Head of caudate nucleus (tissue), 42 donors: ENCODE results near the gene C3orf52.

ENCODE experiments used
- DNase-seq, 42 donors: peaks; one replicate each; pipeline versions ENCODE4 v3.0.0 to v3.0.0-alpha.2; 2020 to 2021; ENCODE audit warnings: mixed read lengths in 7 of 42
- intact Hi-C: fragments of 100-400 bp; cut with DNase I; formaldehyde crosslinking; loops from one replicate; pipeline ENCODE4 v1.15.0; 2022

Gene C3orf52

GRCh38 chr3:112083239-112083638, 3.0 kb upstream of the C3orf52 start:
- intact Hi-C loops: no loop called here

GRCh38 chr3:112084980-112085705, 1.0 kb upstream of the C3orf52 start:
- DNase-seq: no peak
- intact Hi-C loops: no loop called here

More at GRCh38 chr3:112083239-112083638, 3.0 kb upstream of the C3orf52 start:
- no peak for DNase-seq

- no peak for DNase-seq
- intact Hi-C loops: no loop called here
Observed at GRCh38 chr3:112085735-112086075, 484 bp upstream of the C3orf52 start.

DNA sequence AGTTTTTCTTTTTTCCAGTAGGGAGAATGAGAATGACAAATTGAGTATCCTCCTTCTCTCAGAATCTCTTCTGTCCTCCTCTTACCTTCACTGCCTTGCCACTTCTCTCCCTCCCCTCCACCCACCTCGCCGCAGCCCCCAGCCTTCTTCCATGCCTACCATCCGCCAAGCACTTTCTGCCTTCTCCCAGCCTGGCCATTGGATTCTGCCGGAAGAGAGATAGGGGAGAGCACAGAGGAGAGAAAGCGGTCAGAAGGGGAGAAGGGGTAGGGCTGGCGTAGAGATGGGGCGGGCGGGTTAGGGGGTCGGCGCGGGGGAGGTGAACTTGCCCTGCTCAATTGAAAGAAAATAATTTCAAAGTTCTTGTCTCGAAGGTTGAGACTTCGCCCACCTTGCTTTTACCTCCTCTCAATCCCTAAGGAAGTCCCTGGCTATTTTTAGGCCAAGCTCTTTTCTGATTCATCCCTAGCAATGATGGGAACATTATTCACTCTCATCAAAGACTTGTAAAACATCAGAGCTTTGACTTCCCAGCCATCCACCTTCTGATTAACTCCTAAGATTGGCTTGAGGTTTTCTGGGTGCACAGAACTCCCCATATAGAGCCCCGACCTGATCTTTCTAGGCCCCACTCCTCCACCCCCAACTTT, 811 bp downstream of the C3orf52 start:
- peak in 8 of 42 donors; percentile 13 to 52 (median 38) for DNase-seq
- intact Hi-C loops: no loop called here

GRCh38 chr3:112087746-112088145, 1.6 kb downstream of the C3orf52 start:
- intact Hi-C loops: no loop called here
- DNase-seq: no peak

DNA sequence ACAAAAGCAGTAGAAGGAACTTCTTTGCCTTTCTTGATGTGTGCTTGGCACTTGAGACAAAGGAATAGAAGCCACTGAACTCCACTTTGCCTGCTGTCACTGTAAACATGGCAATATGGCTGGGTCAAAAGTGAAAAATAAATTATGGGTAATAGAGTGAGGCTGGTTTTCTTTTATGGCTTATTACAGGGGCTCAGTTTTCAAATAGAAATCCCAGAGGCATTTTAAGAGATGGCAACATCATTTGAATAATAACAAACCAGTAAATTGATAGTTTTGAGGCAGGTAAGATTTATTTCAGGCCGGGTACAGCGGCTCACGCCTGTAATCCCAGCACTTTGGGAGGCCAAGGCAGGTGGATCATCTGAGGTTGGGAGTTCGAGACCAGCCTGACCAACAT, 2.8 kb downstream of the C3orf52 start:
- DNase-seq: no peak
- intact Hi-C loops: no loop called here

GRCh38 chr3:112089956-112090886, 4.0 kb downstream of the C3orf52 start:
- no peak for DNase-seq
- intact Hi-C loops: no loop called here

DNA sequence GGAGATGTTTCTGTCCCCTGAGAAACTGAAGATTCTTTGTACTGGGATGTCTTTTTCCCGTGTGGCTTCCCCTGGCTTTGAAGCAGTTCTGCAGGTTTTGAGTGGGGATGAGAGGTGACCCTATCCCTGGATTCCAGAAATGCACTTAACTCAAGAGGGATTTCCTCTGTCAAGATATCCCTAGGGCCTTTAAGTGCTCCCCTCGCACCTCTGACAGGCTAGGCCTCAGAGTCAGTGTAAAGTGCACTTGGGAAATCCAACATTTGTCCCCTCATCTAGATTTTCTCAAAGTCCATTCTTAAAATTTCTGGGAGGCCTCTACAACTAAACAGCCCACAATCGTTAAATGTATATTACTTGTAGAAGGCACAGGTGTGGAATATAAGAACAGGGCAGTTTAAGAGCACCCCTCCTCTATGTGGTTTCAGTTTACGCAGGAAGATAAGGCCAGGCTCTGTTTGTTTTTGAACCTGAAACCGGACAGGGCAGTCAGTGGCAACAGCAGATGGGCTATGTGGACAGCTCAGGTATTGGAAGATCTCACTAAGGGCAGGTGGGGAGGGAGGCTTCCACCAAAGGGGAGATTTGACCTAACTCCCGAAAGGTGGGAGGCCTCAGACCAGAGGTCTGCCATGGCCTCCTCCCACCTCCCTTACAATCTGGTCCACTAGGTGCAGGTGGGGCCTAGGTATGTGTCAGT, 4.8 kb downstream of the C3orf52 start:
- DNase-seq: no peak
- intact Hi-C loops: no loop called here

GRCh38 chr3:112092496-112093179, 6.4 kb downstream of the C3orf52 start:
- DNase-seq: peak in 1 of 42 donors; percentile 21
- intact Hi-C loops: no loop called here

GRCh38 chr3:112093180-112093522, 7.0 kb downstream of the C3orf52 start:
- no peak for DNase-seq
- intact Hi-C loops: no loop called here

DNA sequence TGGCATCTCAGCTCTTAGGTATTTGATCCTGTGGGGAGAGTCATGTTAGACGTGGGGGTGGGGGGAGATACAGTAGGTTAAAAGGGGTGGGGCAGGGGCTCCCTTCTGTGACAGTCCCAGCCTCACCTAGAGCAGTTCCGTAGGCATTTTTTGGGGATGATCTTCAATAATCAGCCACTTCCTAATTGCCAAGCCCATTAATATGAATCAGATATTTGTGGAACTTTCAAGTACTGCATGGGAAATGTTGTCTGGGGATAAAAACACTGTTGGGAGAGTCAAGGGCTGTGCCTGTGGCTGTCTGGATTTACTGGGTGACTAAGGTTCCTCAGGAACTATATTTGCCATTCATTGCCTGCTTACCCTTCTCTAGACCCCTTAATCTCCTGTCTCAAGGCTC, 9.5 kb downstream of the C3orf52 start:
- intact Hi-C loops: no loop called here
- DNase-seq: no peak

DNA sequence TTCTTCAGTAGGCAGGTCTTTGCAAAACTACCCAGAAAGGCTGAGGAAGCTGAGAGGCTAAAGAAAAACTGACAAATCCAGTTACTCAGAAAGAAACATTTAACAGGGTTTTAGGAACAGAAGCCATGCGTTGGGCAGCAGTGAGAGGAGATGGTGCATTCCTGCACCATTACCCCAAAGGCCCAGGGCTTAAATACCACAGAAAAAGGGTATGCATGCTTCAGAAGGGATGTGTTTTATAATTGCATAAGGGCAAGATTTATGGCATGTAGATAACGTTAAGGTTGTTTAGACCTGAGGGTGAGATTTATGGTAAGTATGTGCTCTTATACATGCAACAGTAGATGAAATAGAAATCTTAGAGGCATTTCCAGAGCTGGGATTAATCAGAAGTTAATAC, 10.0 kb downstream of the C3orf52 start:
- intact Hi-C loops: no loop called here
- no peak for DNase-seq

DNA sequence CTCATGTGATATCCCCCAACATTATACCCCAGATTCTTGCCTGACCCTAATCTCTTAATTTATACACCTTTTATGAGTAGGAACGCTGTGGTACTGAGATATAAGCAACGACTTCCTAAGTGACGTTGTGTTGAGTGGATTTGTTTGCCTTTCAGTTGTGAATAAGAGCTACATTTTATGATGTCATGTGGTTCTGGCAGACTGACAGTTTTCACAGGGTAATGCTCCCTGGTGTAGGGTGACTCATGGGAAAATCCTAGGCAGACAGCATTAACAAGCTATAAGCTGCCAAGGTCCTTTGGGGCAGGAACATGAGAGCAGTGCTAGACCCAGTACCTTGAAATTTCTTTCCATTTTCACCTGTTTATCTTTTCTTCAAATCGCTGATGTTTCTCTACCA, 11.2 kb downstream of the C3orf52 start:
- peak in 16 of 42 donors; percentile 17 to 72 (median 38) for DNase-seq

DNA sequence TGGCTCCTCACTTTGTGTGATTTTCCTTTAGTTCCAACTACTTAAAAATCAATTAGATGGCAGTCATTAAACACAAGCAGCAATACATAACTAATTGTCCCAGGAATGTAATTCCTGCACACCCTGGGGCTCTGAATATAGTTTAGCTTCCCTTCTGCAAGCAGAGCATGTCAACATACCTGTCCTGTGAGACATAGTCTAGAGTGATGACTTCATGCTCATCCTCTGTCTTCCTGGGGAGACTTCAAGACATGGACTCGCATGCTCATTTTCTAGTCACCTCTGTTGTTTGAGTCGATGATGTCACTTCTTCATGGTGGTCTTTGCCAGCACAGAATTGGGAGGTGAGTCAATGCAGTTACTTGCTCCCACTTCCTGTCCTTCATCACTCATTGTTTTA, 15.7 kb downstream of the C3orf52 start:
- intact Hi-C loops: no loop called here
- no peak for DNase-seq

More for the DNA sequence above, 11.2 kb downstream of the C3orf52 start:
- intact Hi-C loops: no loop called here

DNA sequence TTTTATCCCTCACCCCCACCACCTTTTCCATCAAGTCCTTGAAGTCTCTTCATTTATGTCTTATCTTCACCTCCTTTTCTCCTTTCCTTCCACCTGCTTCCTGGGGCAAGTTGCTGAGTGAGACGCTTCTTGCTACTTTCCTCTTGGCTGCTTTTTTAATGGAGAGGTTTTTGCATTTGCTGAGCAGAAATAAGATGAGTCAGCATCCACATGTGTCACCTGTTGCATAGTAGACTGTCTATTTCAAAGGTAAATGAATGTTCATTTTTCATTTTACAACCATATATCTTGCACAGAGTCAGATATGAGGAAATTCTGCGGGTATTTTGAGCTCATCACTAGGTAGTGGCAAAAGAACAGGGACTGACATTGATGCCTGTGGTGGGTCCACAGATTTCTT, 18.6 kb downstream of the C3orf52 start:
- DNase-seq: peak in 5 of 42 donors; percentile 12 to 44 (median 31)
- intact Hi-C loops: no loop called here

DNA sequence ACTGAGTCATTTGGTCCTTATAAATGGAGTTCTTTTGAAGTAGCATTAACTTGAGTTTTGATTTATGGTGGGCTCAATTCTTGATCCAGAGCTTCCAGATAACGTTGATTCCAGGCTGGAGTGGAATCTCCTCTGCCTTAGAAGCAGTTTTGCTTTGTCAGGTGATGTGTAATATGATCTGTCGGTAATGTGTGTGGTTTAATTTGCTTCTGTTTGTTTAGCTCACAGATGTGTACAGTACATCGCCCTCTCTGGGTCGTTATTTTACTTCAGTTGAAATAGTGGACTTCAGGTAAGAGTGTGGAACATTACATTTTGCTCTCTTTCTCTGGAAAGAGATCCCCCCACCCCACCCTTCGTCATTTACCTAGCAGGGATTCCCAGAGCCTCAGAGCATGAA, 23.1 kb downstream of the C3orf52 start:
- intact Hi-C loops: no loop called here
- no peak for DNase-seq

- intact Hi-C loops: loop anchor here (10.0 kb wide), 1 partner anchor 413 kb away; no protein-coding TSS in a partner anchor
- DNase-seq: peak in 38 of 42 donors; percentile 11 to 76 (median 48)
Observed at GRCh38 chr3:112111785-112112402, 25.7 kb downstream of the C3orf52 start.

GRCh38 chr3:112114576-112115160, 28.5 kb downstream of the C3orf52 start:
- no peak for DNase-seq
- intact Hi-C loops: loop anchor here (10.0 kb wide), 1 partner anchor 410 kb away; no protein-coding TSS in a partner anchor
